GM21390 (cell line): ENCODE measurements around the gene UBE4A.

ENCODE experiments used
- ATAC-seq: cut with Tn5 transposase; IDR thresholded peaks from one replicate; pipeline ENCODE4 v1.9.1; 2021; ENCODE audit not compliant: unreplicated experiment

Gene UBE4A

GRCh38 chr11:118341815-118342489 is 17.4 kb upstream of the UBE4A start:
- no peak for ATAC-seq

DNA sequence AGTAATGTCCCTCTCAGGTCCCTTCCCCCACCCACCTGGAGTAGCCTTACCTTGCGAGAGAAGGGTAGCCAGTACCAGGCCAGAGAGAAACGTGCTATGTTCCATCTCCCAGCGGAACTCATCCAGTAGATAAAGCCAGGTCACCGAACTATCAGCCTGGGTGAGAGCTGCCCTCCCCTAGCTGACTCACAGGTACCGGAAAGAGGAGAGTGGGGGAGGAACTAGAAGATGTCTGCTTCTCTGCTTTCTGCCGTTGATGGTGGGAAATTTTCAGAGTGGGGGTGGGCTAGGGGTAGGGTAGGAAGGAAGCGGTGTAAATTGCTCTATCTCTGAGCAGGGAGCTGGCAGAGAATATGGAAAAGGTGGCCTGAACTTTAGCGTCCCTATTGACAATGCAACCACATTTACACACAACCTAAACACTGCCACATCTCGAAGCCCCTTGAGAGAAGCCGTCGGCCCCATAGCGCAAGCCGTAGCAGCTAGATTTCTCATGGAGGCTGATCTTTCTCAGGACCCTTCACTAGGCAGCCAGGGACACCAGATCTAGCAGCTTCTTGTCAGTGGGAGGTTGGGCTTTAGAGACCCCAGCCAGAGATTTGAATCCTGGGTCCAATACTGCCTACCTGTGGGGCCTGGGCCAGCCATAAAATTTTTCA is 16.8 kb upstream of the UBE4A start, which contains the start of gene CD3D:
TSS of gene CD3D (minus strand) at position 203 of the 659 bp plus-strand sequence. CDS start at position 105, 98 bp downstream.
- no peak for ATAC-seq

- ATAC-seq = no peak
Observed at GRCh38 chr11:118343248-118343647, 16.2 kb upstream of the UBE4A start.

DNA sequence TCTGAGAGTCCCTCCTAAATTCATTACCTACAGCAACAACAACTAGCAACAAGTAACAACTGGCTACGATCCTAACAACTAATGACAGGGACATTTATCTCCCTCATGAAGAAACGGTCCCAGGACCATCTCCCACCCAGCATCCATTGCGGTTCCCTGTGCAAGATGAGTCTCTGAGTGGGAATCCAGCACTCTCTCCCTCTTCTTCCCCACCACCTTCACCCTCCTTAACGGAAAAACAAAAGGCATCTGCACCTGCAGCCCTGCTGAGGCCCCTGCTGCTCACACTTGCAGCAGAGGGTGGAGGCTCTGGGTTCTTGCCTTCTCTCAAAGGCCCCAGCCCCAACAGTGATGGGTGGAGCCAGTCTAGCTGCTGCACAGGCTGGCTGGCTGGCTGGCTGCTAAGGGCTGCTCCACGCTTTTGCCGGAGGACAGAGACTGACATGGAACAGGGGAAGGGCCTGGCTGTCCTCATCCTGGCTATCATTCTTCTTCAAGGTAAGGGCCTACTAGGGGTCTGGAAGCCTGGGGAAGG is 15.4 kb upstream of the UBE4A start, which contains the start of gene CD3G:
TSS of gene CD3G (plus strand) at position 364 of the 535 bp plus-strand sequence. CDS start at position 444, 80 bp downstream.
- no peak for ATAC-seq

DNA sequence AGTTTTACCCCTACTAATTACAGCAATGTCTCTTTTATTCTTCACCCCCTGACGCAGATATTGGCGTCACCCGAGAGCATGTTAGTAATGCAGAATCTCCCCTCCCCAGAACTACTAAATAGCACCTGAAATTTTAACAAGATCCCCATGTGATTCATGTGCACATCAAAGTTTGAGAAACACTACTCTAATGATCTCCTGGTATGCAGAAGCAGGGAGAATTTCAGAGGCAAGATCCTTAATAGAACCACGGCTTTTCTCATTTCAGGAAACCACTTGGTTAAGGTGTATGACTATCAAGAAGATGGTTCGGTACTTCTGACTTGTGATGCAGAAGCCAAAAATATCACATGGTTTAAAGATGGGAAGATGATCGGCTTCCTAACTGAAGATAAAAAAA is 9.9 kb upstream of the UBE4A start:
- no peak for ATAC-seq

DNA sequence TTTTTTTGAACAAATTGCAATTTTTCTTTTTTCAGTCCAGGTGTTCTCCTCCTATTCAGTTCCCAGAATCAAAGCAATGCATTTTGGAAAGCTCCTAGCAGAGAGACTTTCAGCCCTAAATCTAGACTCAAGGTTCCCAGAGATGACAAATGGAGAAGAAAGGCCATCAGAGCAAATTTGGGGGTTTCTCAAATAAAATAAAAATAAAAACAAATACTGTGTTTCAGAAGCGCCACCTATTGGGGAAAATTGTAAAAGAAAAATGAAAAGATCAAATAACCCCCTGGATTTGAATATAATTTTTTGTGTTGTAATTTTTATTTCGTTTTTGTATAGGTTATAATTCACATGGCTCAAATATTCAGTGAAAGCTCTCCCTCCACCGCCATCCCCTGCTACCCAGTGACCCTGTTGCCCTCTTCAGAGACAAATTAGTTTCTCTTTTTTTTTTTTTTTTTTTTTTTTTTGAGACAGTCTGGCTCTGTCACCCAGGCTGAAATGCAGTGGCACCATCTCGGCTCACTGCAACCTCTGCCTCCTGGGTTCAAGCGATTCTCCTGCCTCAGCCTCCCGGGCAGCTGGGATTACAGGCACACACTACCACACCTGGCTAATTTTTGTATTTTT is 6.2 kb upstream of the UBE4A start:
- ATAC-seq = no peak

DNA sequence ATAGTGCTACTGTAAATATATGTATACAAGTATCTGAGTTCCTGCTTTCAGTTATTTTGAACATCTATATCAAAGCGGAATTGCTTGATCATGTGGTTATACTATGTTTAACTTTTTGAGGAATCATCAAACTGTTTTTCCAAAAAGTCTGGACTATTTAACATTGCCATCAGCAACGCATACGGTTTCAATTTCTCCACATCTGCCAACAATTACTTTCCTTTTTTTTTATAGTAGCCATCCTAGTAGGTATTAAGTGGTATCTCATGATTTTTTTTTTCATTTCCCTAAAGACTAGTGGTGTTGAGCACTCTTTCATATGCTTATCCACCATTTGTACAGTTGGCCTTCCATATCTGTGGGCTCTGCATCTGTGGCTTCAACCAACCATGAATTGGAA is 1.3 kb upstream of the UBE4A start:
- ATAC-seq = no peak

- ATAC-seq = no peak
Observed at GRCh38 chr11:118364956-118365615, 5.7 kb downstream of the UBE4A start.

- no peak for ATAC-seq
Observed at GRCh38 chr11:118366287-118366686, 6.9 kb downstream of the UBE4A start.

DNA sequence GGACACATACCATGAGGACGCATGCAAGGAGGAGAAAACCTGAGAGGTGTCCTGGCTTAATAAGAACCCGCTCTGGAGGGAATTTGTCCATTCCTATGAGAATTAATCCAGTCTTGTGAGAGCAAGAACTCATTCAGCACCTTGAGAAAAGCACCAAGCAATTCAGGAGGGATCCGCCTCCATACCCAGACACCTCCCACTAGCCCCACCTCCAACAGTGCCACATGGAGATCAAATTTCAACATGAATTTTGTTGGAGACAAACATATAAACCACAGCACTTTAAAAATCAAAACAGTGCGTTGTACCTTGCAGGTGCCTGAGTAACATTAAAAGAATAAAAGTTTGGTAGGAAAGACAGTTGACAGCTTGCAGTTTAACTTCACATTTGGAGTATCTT is 11.4 kb downstream of the UBE4A start:
- ATAC-seq = no peak

- no peak for ATAC-seq
Observed at GRCh38 chr11:118373263-118373662, 13.9 kb downstream of the UBE4A start.

GRCh38 chr11:118373871-118374270 is 14.5 kb downstream of the UBE4A start:
- ATAC-seq = no peak

GRCh38 chr11:118374729-118375128 is 15.3 kb downstream of the UBE4A start:
- ATAC-seq = no peak

DNA sequence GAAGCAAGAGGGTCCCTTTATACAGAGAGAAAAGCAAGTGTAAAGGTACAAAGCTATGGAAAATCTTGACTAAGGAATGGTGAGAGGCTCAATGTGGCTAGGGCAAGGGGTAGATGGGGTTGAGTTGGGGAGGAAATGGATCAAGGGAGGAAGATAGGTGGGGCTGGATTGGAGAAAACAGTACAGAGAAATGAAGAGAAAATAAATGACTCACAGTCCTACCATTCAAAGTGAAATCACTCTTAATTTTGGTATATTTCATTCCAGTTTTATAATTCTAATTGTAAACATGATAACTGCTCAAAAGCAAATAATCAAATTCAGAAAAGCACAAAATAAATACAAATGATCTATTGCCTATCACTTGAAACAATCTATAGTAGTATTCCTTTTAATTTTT is 16.6 kb downstream of the UBE4A start:
- ATAC-seq = no peak

- ATAC-seq = no peak
Observed at GRCh38 chr11:118379497-118379896, 20.1 kb downstream of the UBE4A start.

- no peak for ATAC-seq
Observed at GRCh38 chr11:118380571-118380970, 21.2 kb downstream of the UBE4A start.

GRCh38 chr11:118382954-118383353 is 23.6 kb downstream of the UBE4A start:
- no peak for ATAC-seq

GRCh38 chr11:118383657-118384056 is 24.3 kb downstream of the UBE4A start:
- no peak for ATAC-seq

- no peak for ATAC-seq
Observed at GRCh38 chr11:118396097-118396501, 36.7 kb downstream of the UBE4A start.

DNA sequence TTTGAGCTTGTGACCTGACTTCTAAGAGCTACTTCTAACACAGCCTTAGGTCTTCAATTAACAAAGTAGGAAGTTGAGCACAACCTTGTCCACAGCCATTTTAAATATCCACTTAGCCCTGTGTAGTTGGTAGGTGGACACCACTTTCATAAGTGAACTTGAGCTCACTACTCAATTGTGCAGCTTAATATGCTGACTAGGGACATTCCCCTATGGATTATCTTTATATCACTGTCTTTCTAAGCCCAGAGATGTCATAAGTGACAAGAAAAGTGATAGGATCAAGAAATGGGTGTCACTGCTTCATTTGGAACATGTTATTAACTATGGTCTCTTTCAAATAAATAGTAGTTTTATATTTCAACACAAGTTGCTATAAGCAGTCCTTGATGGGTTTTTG is 38.0 kb downstream of the UBE4A start:
- no peak for ATAC-seq
